ENCODE data around the gene ATF5. TPM values are rescaled to one million over a fixed set of nuclear protein-coding genes. Genes with fewer than 3 reads are reported as not detected.
A peak's percentile ranks its signal among the peaks of the same experiment; 100 is the strongest.

ATF5 gene
- total and polyA plus RNA-seq, 12 donors = 6.4 to 33.8 (median 9.9) TPM

DNA sequence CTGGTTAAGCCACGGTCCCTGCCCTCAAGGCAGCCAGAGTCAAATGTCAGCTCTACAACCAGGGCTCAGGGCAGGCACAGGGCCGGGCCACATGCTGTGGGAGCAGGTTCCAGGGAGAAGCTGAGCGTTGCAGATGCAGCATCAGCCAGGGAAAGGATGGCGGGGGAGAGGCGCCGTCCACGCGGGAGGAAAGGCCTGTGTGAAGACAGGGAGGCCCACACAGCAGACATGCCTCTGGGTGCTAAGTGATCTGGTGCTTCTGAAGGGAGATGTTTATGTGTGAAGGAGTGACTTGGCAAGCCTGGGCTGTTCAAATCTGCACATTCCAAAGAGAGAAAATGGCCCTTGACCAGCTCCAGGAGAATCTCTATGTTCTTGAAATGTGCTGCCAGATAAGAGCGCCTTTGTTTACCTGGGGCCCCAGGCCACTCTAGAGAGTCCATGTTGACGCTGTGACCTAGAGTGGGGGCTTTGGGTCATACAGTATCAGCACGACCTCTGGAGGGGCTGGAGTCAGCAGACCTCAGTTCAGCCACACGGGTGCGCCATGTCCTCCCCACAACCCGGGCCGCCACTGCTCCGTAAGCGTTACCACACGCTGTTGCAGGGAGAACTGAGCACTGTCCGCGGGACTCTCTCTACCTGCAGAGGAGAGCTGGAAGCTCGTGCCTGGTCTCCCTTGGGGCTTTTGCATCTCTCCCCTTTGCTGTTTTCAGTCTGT is 15.9 kb upstream of the ATF5 start:
- peaks cover 0 to 5% (median 0%) of the 10 kb centered on the region in 11 donors for H3K9me3 ChIP-seq
- ATAC-seq = no peak
- peak overlapping the region in 1 of 10 donors; percentile 83 for H3K27ac ChIP-seq
- DNase-seq = no peak
- H3K4me3 ChIP-seq = no peak overlapping the region
- intact Hi-C loops (cut with DNase I) = no loop called here
- no peaks in the 10 kb centered on the region for H3K27me3 ChIP-seq
- H3K4me1 ChIP-seq = peaks cover 0 to 46% (median 8%) of the 10 kb centered on the region in 9 donors
- WGBS, 2 donors = 81 to 87% methylated on average over 21 of the region's 21 CpGs
- H3K36me3 ChIP-seq = peaks cover 0 to 90% (median 14%) of the 10 kb centered on the region in 9 donors
- TF ChIP-seq, protein P1, sequence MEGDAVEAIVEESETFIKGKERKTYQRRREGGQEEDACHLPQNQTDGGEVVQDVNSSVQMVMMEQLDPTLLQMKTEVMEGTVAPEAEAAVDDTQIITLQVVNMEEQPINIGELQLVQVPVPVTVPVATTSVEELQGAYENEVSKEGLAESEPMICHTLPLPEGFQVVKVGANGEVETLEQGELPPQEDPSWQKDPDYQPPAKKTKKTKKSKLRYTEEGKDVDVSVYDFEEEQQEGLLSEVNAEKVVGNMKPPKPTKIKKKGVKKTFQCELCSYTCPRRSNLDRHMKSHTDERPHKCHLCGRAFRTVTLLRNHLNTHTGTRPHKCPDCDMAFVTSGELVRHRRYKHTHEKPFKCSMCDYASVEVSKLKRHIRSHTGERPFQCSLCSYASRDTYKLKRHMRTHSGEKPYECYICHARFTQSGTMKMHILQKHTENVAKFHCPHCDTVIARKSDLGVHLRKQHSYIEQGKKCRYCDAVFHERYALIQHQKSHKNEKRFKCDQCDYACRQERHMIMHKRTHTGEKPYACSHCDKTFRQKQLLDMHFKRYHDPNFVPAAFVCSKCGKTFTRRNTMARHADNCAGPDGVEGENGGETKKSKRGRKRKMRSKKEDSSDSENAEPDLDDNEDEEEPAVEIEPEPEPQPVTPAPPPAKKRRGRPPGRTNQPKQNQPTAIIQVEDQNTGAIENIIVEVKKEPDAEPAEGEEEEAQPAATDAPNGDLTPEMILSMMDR (IDR thresholded peaks at IDR 0.05) = no peak

DNA sequence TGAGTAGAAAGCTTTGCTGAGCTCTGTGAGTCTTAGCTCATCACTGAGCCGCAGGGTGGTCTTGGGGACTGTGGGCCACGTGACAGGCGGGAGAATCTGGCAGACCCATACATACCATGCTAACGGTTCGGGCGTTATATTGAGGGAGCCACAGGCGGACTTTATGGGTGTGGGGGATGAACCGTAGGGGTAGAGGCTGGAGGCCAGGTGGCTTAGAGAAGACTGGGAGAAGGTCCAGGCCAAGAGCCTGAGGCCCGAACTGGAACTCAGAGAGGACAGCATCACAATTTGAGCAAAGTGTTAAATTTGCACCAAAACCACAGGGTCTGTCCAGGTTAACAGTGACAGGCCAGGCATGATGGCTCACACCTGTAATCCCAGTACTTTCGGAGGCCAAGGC is 15.3 kb upstream of the ATF5 start:
- no peak for DNase-seq
- peaks cover 0 to 89% (median 8%) of the 10 kb centered on the region in 9 donors for H3K36me3 ChIP-seq

DNA sequence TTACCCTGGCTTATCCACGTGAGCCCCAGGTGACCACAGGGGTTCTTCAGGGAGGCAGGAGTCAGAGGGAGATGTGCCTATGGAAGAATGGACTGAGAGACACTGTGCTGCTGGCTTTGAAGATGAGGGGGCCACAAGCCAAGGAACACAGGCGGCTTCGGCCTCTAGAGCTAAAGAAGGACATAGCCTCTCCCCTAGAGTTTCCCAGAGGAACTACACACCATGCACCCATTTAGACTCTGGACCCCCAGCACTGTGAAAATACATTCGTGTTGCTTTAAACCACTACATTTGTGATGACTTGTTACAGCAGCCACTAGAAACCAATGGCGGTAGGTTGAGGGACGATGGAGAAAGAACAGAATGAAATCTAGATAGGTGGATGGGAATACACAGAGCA is 13.7 kb upstream of the ATF5 start:
- no peaks in the 10 kb centered on the region for H3K27me3 ChIP-seq
- TF ChIP-seq, protein P1 (IDR thresholded peaks at IDR 0.05) = peak in 1 of 9 donors; percentile 10
- H3K4me1 ChIP-seq = peaks cover 0 to 49% (median 8%) of the 10 kb centered on the region in 9 donors
- 95 to 97% methylated on average over 6 of the region's 6 CpGs for WGBS, 2 donors
- H3K36me3 ChIP-seq = peaks cover 0 to 85% (median 4%) of the 10 kb centered on the region in 9 donors
- H3K9me3 ChIP-seq = peaks cover 0 to 5% (median 0%) of the 10 kb centered on the region in 11 donors
- no peak for DNase-seq
- no peak overlapping the region for H3K4me3 ChIP-seq
- intact Hi-C loops (cut with DNase I) = no loop called here
- no peak overlapping the region for H3K27ac ChIP-seq
- ATAC-seq = no peak

More for the DNA sequence above, 15.3 kb upstream of the ATF5 start:
- Histone ChIP-seq H3K9me3 (peaks cover 0 to 5% (median 0%) of the 10 kb centered on the region in 11 donors), H3K4me3 (no peak overlapping the region), H3K27ac (no peak overlapping the region), H3K27me3 (no peaks in the 10 kb centered on the region), H3K4me1 (peaks cover 0 to 50% (median 8%) of the 10 kb centered on the region in 9 donors)
- 92 to 94% methylated on average over 10 of the region's 10 CpGs for WGBS, 2 donors
- TF ChIP-seq, protein P1 (IDR thresholded peaks at IDR 0.05) = no peak
- ATAC-seq = no peak
- intact Hi-C loops (cut with DNase I) = no loop called here

DNA sequence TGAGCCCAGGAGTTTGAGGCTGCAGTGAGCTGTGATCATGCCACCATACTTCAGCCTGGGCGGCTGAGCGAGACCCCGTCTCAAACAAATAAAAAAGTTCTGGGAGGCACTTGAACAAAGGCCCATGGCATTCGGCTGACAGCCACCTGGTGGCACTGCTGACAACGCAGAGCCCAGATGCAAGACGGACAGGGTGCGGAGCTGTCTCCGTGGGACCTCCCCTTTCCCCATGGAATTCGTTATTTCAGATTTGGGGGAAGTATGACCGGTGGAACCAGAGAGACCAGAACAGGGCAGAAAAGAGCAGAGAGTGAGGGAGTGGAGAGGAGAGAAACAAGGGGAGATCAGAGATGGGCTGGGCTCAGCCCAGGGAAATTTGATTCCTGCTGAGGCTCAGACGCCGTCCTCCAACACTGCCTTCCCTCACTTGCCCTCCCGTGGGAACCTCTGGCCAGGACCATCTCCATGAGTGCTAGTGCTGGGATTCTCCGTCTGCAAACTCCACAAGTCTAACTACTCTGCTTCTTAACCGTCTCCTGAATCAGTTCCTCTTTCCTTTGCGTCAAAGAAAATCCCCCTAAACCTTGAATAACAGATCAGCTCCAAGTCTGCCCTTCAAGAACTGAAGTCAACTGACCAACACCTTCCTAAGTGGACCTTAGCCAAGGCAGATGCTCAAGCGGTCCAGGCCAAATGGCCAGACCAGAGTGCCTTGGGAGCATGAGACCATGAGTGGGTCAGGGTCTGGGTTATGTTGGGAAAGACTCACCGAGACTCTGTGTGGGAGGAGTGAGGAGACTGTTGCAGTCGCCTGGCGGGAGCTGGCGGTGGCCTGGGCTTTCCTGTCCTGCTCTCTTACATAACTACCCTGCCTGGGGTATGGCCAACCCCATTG is 11.9 kb upstream of the ATF5 start:
- intact Hi-C loops (cut with DNase I) = no loop called here
- Histone ChIP-seq H3K27me3 (no peaks in the 10 kb centered on the region), H3K4me1 (peaks cover 0 to 38% (median 0%) of the 10 kb centered on the region in 9 donors), H3K36me3 (peaks cover 0 to 93% (median 8%) of the 10 kb centered on the region in 9 donors), H3K27ac (peak overlapping the region in 1 of 10 donors; percentile 71), H3K4me3 (no peak overlapping the region), H3K9me3 (peaks cover 0 to 5% (median 0%) of the 10 kb centered on the region in 11 donors)
- no peak for DNase-seq
- 86 to 87% methylated on average over 21 of the region's 21 CpGs for WGBS, 2 donors
- TF ChIP-seq, protein P1 (IDR thresholded peaks at IDR 0.05) = peak in 1 of 9 donors; percentile 42
- ATAC-seq = peak in 1 of 8 donors; percentile 39

Measured in heart right ventricle (tissue), 16 donors.